OCI-M1 (cell line): ENCODE results near the gene TRIM14.
A peak's percentile ranks its signal among the peaks of the same experiment; 100 is the strongest.

Experiments
- DNase-seq: peaks from one replicate; lab custom pipeline; 2025; lab: John Stamatoyannopoulos, UW

Gene TRIM14

GRCh38 chr9:98118640-98119601, at the start of gene TRIM14:
TRIM14 (minus strand) TSS chr9:98119222; CDS start chr9:98119188, 34 bp downstream.
- DNase-seq, result peak; percentile 84

DNA sequence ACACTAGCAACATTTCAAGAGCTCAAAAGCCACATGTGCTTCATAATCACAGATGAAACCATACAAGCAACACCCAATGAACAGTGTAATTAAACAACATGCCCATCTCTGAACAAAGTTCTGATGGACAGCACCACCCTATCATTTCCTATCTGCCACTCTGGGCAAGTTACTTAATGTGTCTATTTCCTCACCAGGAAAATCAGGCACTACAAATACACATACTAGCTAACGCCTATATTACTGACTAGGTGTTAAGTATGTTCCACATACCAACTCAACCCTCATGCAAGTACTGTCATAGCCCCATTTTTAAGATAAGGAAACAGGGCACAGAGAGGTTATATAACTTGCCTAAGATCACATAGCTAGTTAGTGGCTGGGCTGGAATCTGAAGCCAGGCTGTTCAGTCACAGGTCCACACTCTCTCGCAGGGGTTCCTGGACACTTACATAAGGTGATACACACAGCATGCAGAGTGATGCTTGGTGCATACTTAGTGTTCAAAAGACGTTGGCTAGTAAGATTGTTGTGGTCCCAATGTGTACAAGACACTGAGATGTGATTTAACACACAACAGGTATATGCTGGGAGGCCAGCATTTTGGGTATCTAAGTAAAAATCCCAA, 49.2 kb upstream of the TRIM14 start:
- DNase-seq, result no peak

GRCh38 chr9:98164912-98165311, 45.9 kb upstream of the TRIM14 start:
- DNase-seq, result no peak

- no peak for DNase-seq
Measured at GRCh38 chr9:98162613-98163012, 43.6 kb upstream of the TRIM14 start.

DNA sequence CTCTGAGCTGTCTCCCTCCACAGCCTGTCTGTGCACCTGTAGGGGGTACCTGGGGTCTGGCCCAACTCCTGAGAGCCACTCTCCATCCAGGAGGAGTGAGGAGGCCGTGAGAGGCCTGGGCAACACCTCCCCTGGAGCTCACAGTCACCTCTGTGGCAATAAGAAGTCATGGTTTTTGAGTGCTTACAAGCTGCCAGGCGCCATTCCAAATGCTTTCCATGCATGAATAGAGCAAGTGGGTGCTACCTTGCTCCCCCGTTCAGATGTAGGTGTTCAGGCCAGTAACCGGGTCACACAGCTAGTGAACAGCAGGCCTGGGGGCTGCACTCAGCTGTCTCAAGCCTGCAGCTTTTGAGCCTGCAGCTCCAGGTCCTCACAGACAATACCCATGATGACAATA, 42.8 kb upstream of the TRIM14 start:
- DNase-seq, result no peak

DNA sequence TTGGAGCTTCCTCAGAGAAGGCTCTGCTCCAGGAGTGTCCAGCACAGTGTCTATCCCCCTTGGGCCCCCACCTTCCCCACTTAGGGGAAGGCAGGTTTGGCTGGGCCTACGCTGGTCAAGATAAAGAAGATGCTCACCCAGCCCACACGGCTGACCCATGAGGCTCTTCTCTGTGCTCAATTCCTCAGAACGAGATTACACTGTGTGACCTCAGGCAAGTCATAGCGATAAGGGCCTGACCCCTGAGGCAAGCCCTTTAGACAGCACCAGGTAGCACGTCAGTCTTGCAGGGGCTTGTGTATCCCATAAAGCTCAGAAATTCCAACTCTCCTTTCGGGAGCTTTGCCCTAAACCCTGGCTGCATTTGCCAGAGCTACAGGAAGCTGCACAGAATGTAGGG, 40.8 kb upstream of the TRIM14 start:
- DNase-seq, result no peak

DNA sequence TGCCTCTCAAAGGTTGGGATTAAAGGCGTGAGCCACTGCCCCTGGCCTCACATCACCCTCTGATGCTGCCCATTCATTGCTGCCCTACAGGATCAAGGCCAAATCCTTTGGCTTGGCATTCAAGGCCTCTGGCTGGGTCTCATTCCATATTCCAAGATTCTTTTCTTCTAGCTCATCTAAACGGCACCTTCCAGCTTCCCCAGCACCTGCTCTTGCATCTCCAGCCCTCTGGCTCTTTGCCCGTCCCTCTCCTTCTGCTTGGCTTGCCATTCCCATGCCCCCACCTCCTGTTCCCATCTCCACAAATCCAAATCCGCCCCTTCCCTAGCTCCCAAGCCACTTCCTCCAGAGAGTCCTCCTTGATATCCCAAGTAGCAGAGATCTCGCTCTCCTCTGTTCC, 40.3 kb upstream of the TRIM14 start:
- DNase-seq, result no peak

- DNase-seq, result no peak
Measured at GRCh38 chr9:98158071-98158831, 39.2 kb upstream of the TRIM14 start.

GRCh38 chr9:98157372-98157771, 38.4 kb upstream of the TRIM14 start:
- no peak for DNase-seq

DNA sequence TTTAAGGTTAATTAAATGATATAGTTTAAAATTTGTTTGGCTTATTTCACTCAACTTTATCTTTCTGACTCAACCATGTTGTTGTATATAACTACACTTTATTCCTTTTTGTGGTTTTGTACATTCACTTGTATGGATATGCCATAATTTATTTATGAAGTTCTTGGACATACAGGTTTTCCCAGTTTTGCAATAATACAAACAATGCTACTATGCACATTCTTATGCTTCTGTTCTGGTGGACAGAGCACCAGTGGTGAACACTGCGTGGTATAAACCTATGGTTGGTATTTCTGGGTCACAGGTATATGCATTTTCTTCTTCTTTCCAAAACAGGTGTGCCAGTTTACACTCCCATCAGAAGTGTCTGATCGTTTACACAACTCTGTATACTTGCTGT, 35.7 kb upstream of the TRIM14 start:
- DNase-seq, result no peak

- no peak for DNase-seq
Measured at GRCh38 chr9:98152526-98152925, 33.5 kb upstream of the TRIM14 start.

DNA sequence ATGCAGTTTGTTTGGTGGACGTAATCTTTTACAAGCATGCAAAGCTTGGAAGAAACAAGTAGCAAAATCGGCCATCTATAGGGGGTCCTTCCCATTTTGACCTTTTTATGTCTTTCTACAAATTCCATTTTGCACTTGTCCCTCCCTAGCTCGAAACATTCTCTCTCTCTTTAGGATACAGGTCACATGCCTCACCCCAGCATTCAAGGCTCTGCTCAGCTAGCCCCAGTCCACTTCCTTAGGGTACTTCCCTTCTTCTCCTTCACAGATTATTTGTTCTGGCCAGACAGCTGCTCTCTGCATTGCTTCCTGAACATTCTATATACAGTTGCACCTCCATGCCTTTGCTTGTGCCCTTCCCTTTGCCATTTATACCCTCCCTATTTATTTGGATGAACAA, 31.7 kb upstream of the TRIM14 start:
- no peak for DNase-seq

- DNase-seq, result no peak
Measured at GRCh38 chr9:98150164-98150563, 31.1 kb upstream of the TRIM14 start.

DNA sequence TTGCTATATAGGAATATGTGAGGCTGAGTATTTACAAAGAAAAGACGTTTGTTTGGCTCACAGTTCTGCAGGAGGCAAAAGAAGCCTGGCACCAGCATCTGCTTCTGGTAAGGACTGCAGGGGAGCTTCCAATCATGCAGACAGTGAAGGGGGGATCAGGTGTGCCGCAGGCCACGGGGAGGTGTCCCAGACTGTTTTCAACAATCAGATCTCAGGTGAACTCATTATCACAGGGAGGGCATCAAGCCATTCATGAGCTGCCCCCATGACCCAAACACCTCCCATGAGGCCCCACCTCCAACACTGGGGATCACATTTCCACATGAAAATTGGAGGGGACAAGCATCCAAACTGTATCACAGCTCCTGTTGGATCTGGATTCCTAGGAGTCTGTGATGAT, 30.4 kb upstream of the TRIM14 start:
- DNase-seq, result no peak

DNA sequence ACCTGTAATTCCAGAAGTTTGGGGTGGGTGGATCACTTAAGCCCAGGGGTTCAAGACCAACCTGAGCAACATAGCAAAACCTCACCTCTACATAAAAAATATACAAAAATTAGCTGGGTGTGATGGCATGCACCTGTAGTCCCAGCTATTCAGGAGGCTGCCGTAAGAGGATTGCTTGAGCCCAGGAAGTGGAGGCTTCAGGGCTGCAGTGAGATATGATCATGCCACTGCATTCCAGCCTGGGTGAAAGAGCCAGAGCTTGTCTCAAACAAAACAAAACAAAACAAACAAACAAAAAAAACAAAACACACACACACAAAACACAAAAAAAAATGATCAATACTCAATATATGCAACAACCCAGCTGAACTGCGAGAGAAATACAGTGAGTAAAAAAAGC, 29.5 kb upstream of the TRIM14 start:
- no peak for DNase-seq

GRCh38 chr9:98147582-98147981, 28.6 kb upstream of the TRIM14 start:
- DNase-seq, result no peak

GRCh38 chr9:98146101-98146991, 27.3 kb upstream of the TRIM14 start:
- peak; percentile 51 for DNase-seq

DNA sequence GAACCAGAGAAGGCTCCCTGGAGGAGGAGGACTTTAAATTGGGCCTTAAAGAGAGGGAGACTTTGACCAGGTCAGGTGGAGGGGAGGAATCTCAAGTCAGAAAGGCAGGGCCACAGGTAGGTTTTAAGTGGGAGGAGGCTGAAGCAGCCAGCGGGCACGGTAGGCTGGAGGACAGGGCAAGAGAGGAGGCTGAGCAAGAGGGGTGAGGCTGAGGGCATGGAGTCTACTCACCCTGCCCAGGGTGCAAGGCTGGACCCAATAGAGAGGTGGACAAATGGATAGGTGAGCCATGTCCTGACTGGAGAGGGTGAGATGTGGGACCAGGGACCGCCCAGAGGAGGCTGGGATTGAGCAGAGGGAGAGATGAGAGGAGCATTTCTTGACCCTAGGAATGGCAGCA, 25.6 kb upstream of the TRIM14 start:
- DNase-seq, result no peak

GRCh38 chr9:98144076-98144475, 25.1 kb upstream of the TRIM14 start:
- DNase-seq, result no peak

- DNase-seq, result no peak
Measured at GRCh38 chr9:98142925-98143481, 24.0 kb upstream of the TRIM14 start.

DNA sequence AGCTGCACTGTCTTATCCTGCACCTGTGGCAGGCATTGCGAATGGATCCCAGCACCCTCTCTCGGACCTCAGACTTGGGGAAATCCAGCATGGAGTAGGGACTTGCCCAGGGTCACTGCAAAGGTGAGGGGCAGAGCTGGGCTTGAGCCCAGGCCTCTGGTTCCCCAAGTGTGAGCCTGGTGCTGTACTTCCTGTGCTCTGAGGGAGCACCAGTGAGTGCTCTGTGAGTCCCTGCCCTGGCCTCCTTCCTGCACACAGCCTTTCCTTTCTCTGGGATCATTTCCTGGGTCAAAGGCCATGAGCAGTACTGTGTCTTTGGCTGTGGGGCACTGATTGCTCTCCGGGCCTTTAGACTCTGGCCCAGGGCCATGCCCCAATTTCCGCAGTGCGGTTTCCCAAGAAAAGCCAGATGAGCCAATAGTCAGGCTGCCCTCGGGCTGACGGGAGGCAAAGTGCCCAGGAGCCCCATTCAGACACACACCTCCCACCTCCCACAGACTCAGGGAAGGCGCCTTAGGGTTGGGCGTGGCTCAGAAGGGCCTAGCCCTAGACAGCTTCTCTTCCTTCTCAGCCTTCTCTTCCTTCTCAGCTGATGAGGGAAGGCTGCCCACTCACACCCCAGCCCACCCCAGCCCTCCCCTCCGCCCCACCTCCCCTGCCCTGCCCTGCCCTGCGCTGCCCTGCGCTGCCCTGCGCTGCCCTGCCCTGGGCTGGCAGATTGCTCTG, 23.3 kb upstream of the TRIM14 start:
- no peak for DNase-seq
